ENCODE results near the gene AFMID. TPM values are rescaled to one million over a fixed set of nuclear protein-coding genes. Genes with fewer than 3 reads are reported as not detected.

AFMID gene
- total and polyA plus RNA-seq, 2 donors (not counting 1 experiment from before 2014, with no cell fraction given): 18.2 to 24.8 TPM

DNA sequence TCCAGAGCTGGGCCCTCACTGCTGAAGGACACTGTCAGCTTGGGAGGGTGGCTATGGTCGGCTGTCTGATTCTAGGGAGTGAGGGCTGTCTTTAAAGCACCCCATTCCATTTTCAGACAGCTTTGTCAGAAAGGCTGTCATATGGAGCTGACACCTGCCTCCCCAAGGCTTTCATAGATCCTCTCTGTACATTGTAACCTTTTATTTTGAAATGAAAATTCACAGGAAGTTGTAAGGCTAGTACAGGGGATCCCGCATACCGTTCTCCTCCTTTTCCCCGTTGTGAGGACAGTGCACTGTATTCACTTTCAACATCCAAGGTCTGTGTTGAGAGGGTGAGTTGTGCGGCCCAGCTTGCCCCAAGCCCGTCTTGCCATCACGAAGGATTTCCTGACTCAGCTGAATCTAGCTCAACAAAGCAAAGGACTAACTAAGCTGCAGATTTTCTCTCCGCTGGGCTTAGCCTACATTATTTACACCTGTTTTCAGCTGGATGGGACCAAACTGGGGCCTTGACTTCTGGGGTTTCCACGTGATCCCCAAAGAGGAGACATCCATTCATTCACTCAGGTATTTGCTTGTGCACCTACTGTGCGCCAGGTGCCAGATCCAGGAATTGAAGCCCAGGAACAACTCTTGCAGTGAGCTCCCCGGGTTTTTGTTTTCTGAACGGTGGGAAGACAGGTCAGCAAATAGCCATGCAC is 39.0 kb downstream of the AFMID start:
- Mint-ChIP-seq H3K4me1 (peaks cover 1% of the 10 kb centered on the region), H3K4me3 (no peak overlapping the region), H3K27me3 (peaks cover 11% of the 10 kb centered on the region), H3K9me3 (ENCODE audit: insufficient read depth) (no peaks in the 10 kb centered on the region), H3K27ac (no peak overlapping the region)
- no peaks in the 10 kb centered on the region for H3K79me2 ChIP-seq (ENCODE audit: control insufficient read depth, insufficient read depth, low read length)
- no peak overlapping the region for H3K9ac ChIP-seq (ENCODE audit: low read length)
- intact Hi-C loops (cut with micrococcal nuclease): no loop called here
- no peak overlapping the region for H3K4me3 ChIP-seq (ENCODE audit: control extremely low read depth in 1 of 5, extremely low read depth in 1 of 5, insufficient read depth in 1 of 5, low read depth in 2 of 5, low read length in 4 of 5)
- peaks cover 0 to 10% (median 0%) of the 10 kb centered on the region in 3 donors for H3K9me3 ChIP-seq (ENCODE audit: control extremely low read depth in 1 of 3, control insufficient read depth in 2 of 3, insufficient read depth in 1 of 3, low read length in 2 of 3)
- H3K36me3 ChIP-seq (replicated peaks in 1 of 2; ENCODE audit: control extremely low read depth in 1 of 2, control insufficient read depth in 1 of 2, extremely low read depth in 1 of 2, insufficient read depth in 2 of 2, low read length in 1 of 2): no peaks in the 10 kb centered on the region
- H3K27ac ChIP-seq (ENCODE audit: low read length in 2 of 2): no peak overlapping the region
- ChIA-PET POLR2A (interaction anchor here (0.6 kb wide), 2 partner anchors 16 kb away, joined by 5 to 6 read pairs; no protein-coding TSS in a partner anchor), CTCF (interaction anchor here (0.5 to 2.5 kb wide), 4 partner anchors 11 to 1021 kb away, joined by 3 to 9 read pairs (median 3); no protein-coding TSS in a partner anchor)
- H4K20me1 ChIP-seq (ENCODE audit: control insufficient read depth, insufficient read depth, low read length, poor library complexity, severe bottlenecking): no peaks in the 10 kb centered on the region
- DNase-seq (no peak), ATAC-seq (ENCODE audit: low read depth) (no peak)
- no peak overlapping the region for H3K4me2 ChIP-seq (replicated peaks; ENCODE audit: low read depth, low read length, poor library complexity, severe bottlenecking)
- TF ChIP-seq, protein P1, sequence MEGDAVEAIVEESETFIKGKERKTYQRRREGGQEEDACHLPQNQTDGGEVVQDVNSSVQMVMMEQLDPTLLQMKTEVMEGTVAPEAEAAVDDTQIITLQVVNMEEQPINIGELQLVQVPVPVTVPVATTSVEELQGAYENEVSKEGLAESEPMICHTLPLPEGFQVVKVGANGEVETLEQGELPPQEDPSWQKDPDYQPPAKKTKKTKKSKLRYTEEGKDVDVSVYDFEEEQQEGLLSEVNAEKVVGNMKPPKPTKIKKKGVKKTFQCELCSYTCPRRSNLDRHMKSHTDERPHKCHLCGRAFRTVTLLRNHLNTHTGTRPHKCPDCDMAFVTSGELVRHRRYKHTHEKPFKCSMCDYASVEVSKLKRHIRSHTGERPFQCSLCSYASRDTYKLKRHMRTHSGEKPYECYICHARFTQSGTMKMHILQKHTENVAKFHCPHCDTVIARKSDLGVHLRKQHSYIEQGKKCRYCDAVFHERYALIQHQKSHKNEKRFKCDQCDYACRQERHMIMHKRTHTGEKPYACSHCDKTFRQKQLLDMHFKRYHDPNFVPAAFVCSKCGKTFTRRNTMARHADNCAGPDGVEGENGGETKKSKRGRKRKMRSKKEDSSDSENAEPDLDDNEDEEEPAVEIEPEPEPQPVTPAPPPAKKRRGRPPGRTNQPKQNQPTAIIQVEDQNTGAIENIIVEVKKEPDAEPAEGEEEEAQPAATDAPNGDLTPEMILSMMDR (IDR thresholded peaks at IDR 0.05): no peak
- no peak for TF ChIP-seq EZH2 (IDR thresholded peaks at IDR 0.05; ENCODE audit: borderline replicate concordance, insufficient read depth, low read depth, low read length, poor library complexity, severe bottlenecking)
- H2AFZ ChIP-seq (ENCODE audit: insufficient read depth, low read depth, low read length, poor library complexity, severe bottlenecking): no peak overlapping the region
- H3K27me3 ChIP-seq (replicated peaks in 1 of 4; ENCODE audit: control extremely low read depth in 1 of 4, control insufficient read depth in 3 of 4, insufficient read depth in 4 of 4, low read length in 3 of 4): peaks cover 0 to 39% (median 13%) of the 10 kb centered on the region in 4 experiments
- WGBS (ENCODE audit: insufficient coverage): 88% methylated on average over 5 of the region's 12 CpGs
- peaks cover 10 to 12% of the 10 kb centered on the region in 2 donors for H3K4me1 ChIP-seq (ENCODE audit: control insufficient read depth in 2 of 2, insufficient read depth in 2 of 2, low read length in 2 of 2)
